ENCODE measurements around the gene SLC25A34.
"Not testable (repeated sequence)": the region's sequence is repeated elsewhere in the genome, so short reads cannot be mapped to it uniquely, and the experiment has no call there.

The SLC25A34 gene

GRCh38 chr1:15736038-15736891 lies at the start of gene SLC25A34:
SLC25A34 (plus strand) TSS chr1:15736258; CDS start chr1:15736486, 228 bp downstream.
- DNase-seq (ENCODE audit: low read depth): no peak

DNA sequence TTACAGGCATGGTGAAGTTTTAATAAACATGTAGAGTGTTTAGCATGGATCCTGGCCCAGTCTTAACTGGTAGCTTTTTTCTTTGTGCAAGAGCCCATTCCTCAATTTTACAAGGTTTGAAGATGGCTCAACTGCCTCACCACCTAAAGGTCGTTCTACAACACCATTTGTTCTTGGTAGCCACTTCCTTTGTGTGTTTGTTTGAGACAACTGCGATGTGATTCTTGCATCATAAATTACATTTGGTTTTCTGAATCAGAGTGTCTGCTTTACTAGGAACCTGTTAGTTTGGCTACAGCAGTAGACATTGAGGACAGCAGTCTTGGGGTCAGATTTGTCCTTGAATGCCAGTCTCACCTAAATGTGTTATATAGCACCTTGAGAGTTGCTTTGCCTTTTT lies 48.6 kb upstream of the SLC25A34 start:
- no peak for DNase-seq (ENCODE audit: low read depth)

DNA sequence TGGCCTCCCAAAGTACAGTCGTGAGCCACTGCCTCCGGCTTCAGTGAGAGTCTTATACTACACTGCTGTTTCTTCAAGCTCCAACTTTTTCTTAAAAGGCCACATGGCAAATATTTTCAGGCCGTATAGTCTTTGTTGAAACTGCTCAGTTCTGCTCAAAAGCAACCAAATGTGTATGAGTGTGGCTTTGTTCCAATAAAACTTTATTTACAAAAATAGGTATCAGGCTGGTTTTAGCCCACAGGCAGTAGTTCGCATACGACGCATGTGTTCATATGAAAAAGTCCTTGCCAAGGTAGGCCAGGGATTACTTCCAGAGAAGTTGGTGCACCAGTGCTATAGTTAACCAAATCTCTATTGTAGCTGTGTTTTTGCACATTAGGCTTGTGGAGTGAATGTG lies 45.7 kb upstream of the SLC25A34 start:
- DNase-seq (ENCODE audit: low read depth): no peak

GRCh38 chr1:15691434-15692032 lies 44.5 kb upstream of the SLC25A34 start:
- DNase-seq (ENCODE audit: low read depth): no peak

GRCh38 chr1:15692121-15692682 lies 43.9 kb upstream of the SLC25A34 start:
- DNase-seq (ENCODE audit: low read depth): no peak

GRCh38 chr1:15693371-15693770 lies 42.7 kb upstream of the SLC25A34 start:
- DNase-seq (ENCODE audit: low read depth): no peak

DNA sequence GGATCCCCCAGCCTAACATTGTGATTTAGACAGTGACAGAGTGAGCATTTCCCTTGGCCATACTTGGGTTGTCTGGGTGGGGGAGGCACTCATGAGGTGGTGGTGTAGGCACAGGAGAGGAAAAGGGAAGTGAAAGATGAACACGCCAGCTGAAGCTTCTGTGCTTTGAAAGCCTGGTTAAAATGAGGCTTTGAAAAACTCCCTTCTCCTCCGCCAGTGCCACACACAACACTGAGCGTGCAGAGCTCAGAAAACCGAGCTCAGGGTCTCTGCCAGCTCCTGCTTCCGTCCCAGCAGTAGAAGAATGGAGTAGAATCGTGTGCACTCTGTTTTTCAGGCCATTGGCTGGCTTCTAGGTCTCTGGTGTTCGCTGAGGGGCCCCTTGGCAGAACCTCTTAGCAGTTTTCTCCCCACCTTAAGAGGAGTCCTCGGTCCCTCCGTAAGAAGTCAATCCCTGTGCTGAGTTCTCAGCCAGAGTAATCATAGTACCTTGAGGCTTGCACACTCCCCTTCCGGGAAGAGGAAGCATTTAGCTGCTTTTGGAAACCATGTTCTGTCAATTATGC lies 39.0 kb upstream of the SLC25A34 start:
- DNase-seq (ENCODE audit: low read depth): no peak

DNA sequence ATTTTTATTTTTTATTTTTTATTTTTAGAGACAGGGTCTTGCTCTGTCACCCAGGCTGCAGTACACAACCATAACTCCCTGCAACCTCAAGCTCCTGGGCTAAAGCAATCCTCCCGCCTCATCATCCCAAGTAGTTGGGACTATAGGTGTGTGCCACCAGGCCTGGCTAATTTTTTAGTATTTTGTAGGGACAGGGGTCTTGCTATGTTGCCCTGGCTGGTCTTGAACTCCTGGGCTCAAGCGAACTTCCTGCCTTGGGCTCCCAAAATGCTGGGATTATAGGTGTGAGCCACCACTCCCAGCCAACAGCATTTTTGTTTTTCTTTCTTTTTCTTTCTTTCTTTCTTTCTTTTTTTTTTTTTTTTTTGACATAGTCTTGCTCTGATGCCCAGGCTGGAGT lies 37.9 kb upstream of the SLC25A34 start:
- DNase-seq (ENCODE audit: low read depth): no peak

DNA sequence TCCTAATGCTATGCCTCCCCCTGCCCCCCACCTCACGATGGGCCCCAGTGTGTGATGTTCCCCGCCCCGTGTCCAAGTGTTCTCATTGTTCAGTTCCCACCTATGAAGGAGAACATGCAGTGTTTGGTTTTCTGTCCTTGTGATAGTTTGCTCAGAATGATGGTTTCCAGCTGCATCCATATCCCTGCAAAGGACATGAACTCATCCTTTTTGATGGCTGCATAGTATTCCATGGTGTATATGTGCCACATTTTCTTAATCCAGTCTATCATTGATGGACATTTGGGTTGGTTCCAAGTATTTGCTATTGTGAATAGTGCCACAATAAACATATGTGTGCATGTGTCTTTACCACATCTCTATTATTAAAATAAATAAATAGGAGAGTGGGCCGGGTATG lies 36.7 kb upstream of the SLC25A34 start:
- DNase-seq (ENCODE audit: low read depth): not testable (repeated sequence)

DNA sequence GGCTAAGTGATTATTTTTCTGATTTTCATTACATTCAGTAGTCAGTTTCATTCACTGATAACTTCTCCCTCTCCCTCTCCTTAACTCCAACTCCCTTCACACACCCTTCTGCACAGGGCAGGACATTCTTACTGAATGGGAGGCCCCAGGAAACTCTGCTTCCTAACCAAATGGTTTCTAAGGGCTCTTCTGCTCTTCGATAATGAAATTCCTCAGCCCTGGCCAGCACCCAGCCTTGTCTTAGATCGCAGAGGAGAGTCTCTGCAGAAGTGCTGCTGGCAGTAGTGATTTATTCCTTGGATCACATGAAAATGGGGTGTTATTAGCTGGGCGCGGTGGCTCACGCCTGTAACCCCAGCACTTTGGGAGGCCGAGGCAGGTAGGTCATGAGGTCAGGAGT lies 35.5 kb upstream of the SLC25A34 start:
- no peak for DNase-seq (ENCODE audit: low read depth)

GRCh38 chr1:15701784-15702183 lies 34.3 kb upstream of the SLC25A34 start:
- no peak for DNase-seq (ENCODE audit: low read depth)

DNA sequence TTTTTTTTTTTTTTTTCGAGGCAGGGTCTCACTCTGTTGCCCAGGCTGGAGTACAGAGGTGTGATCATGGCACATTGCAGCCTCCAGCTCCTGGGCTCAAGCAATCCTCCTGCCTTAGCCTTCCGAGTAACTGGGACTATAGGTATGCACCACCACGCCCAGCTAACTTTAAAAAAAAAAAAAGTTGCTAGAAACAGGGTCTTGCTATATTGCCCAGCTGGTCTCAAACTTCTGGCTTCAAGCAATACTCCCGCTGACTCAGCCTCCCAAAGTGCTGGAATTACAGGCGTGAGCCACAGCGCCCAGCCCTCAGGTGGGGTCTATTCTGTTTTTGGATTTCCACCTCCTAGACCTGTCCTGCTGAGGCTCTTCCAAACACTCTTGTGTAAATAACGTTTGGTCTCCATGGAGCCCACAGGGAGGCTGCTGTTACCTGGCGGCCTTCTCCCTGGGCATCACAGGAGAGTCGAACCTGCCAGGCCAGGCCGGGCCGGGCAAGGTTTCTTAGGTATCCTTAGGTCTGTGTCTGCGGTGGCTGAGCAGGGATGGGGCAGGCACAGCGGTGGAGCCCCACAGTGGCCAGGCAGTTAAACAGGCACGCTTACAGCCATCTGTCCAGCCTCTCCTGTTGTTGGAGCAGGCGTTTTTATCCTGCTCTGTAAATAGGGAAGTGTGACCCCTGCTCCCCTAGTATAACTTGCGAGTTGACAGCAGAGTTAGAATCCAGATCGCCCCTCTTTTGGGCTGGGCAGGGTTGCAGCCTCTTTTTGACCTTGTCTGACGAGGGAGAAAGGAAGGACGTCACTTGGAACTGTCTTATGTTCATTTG lies 33.1 kb upstream of the SLC25A34 start:
- no peak for DNase-seq (ENCODE audit: low read depth)

DNA sequence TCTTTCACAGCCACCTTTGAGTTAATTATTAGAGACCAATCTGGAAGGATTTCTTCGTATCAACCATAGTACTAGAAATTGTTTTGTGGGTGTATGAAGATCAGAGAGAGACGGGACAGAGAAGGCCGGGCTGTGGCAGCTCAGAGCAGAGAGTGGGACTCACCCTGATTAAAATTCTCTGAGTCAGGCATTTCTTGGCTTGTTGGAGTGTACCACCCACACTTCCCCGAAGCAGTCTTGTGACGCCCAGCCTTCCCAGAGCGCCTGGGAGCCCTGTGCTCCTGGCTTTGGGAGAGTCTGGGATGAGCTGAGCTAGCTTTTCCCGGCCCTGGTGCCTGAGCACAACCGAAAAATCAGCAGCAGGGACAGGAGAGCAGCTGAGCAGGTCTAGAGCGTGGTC lies 32.5 kb upstream of the SLC25A34 start:
- DNase-seq (ENCODE audit: low read depth): no peak

DNA sequence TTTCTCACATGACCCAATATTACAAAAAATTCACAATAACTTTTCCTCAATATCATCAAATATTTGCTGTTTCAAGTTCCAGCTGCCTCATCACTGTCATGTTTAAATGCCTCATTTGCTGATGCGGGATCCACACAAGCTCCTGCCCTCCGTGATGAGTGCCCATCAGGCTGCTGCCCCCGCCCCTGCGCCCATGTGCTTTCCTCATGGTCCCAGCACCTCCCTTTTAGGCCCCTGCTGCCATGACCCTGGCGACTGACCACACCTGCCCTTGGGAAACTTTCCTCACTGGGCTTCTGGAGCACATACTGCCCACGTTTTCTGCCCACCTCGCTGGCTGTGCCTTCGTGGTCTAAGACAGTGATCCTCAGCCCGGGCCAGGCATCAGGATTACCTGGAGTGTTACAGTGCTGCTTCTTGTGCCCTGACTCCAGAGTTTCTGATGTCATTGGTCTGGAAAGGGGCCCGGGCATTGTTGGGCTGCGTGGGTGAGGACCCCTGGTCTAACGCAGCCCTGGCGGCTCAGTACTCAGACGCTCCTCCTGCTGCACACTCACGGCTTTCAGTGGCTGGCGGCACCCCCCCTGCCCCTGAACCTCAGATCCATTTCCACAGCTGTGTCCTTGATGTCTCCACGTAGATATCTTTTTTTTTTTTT lies 31.4 kb upstream of the SLC25A34 start:
- no peak for DNase-seq (ENCODE audit: low read depth)

DNA sequence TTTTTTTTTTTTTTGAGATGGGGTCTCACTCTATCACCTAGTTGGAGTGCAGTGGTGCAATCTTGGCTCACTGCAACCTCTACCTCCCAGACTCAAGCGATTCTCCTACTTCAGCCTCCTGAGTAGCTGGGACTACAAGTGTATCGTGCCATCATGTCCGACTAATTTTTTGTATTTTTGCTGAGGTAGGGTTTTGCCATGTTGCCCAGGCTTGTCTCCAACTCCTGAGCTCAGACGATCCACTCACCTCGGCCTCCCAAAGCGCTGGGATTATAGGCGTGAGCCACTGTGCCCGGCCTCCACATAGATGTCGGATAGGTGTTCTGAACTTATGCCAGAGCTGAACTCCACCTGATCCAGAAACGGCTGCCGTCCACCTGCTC lies 30.9 kb upstream of the SLC25A34 start:
- DNase-seq (ENCODE audit: low read depth): no peak

GRCh38 chr1:15706751-15707150 lies 29.3 kb upstream of the SLC25A34 start:
- DNase-seq (ENCODE audit: low read depth): no peak

GRCh38 chr1:15707239-15707925 lies 28.7 kb upstream of the SLC25A34 start:
- no peak for DNase-seq (ENCODE audit: low read depth)

GRCh38 chr1:15708486-15709137 lies 27.4 kb upstream of the SLC25A34 start:
- no peak for DNase-seq (ENCODE audit: low read depth)

- no peak for DNase-seq (ENCODE audit: low read depth)
These were observed 26.8 kb upstream of the SLC25A34 start for GRCh38 chr1:15709226-15709625.

GRCh38 chr1:15712168-15712567 lies 23.9 kb upstream of the SLC25A34 start:
- no peak for DNase-seq (ENCODE audit: low read depth)

Measured in activated T-helper 1 cell treated with Interleukin-2 at 50 U/mL for 16 hours (primary cell).